Stomach (tissue), 9 donors: Measurements from ENCODE around the gene MPPE1. TPM values are rescaled to one million over a fixed set of nuclear protein-coding genes. Genes with fewer than 3 reads are reported as not detected.

Experiments
- DNase-seq, 2 donors: peaks; one replicate each; pipeline versions ENCODE4 v3.0.0 to v3.0.0-alpha.2; 2013 to 2019
- H3K27ac ChIP-seq, 5 donors: fragments of 200-600 bp in 4 of 5; sonication (generic) in 4 of 5; one replicate each; pipeline ENCODE4 v1.5.1; 2013 to 2019; ENCODE audit warnings: mild to moderate bottlenecking in 1 of 5, moderate library complexity in 1 of 5
- H3K27me3 ChIP-seq, 3 donors: fragments of 200-600 bp; sonication (generic); one replicate each; pipeline ENCODE4 v1.5.1; 2017 to 2019; ENCODE audit warnings: mixed run types in 1 of 3
- H3K36me3 ChIP-seq, 4 donors: fragments of 200-600 bp; sonication (generic); 1 replicate in 3 of 4; 2 replicates in 1 of 4; pipeline ENCODE4 v1.5.1; 2016 to 2019
- H3K4me1 ChIP-seq, 4 donors: fragments of 200-600 bp; sonication (generic); one replicate each; pipeline ENCODE4 v1.5.1; 2016 to 2019
- H3K4me3 ChIP-seq, 4 donors: fragments of 200-600 bp; sonication (generic) in 3 of 4; one replicate each; pipeline ENCODE4 v1.5.1; 2016 to 2019; ENCODE audit warnings: mild to moderate bottlenecking in 1 of 4
- H3K9me3 ChIP-seq, 4 donors: fragments of 200-600 bp; sonication (generic); one replicate each; pipeline ENCODE4 v1.5.1; 2016 to 2019
- EP300 ChIP-seq: sonication (generic); formaldehyde crosslinking; IDR thresholded peaks from one replicate; pipeline ENCODE4 v1.6.1; 2017; ENCODE audit warnings: antibody characterized with exemption
- POLR2A ChIP-seq, 4 donors: fragments of 450-650 bp; IDR thresholded peaks; one replicate each; pipeline ENCODE4 v1.6.1; 2016; ENCODE audit warnings: antibody characterized with exemption in 4 of 4, control low read depth in 2 of 4, mild to moderate bottlenecking in 1 of 4, moderate library complexity in 1 of 4
- POLR2AphosphoS5 ChIP-seq, 3 donors: sonication (generic); formaldehyde crosslinking; IDR thresholded peaks; one replicate each; pipeline ENCODE4 v1.6.1; 2016; ENCODE audit warnings: antibody characterized with exemption in 3 of 3
- WGBS, 5 donors: extraction: QIAGEN DNeasy Blood & Tissue Kit in 3 of 5; methylation state at CpG; one replicate each; pipeline versions ENCODE4 v1.1.5 to v1.1.7; 2013 to 2018; 5-methylcytosine and 5-hydroxymethylcytosine counted together
- intact Hi-C: fragments of 100-400 bp; cut with DNase I; formaldehyde crosslinking; loops from one replicate; pipeline ENCODE4 v1.15.1; 2023; ENCODE audit warnings: low total_unique reads
- polyA plus RNA-seq, 3 donors: library from polyadenylated mRNA; stranded (reverse); fragments of 200-250 nt; gene quantifications; one replicate each; pipeline ENCODE4 v1.2.3, GENCODE V29; 2013
- total RNA-seq, 5 donors: library from RNA; depleted of rRNA; stranded (reverse); fragments of >200 nt; gene quantifications; one replicate each; pipeline versions ENCODE4 v1.1.0 to v1.2.3, GENCODE V29; 2014 to 2016
- TF ChIP-seq, protein P1 (sequence below), 7 experiments: fragments of 450-650 bp in 4 of 7; fragments of 200-600 bp in 3 of 7; sonication (generic) in 3 of 7; IDR thresholded peaks; one replicate each; pipeline ENCODE4 v1.5.1; 2016 to 2019; ENCODE audit warnings: antibody characterized with exemption in 7 of 7, control low read depth in 2 of 7, mild to moderate bottlenecking in 1 of 7
- donor health status: healthy with polysubstance abuse.
- donor health status: Bipolar disorder and iron deficiency.
- donor health status: healthy.

Gene MPPE1
- total and polyA plus RNA-seq, 8 donors, result 15.2 to 82.0 (median 32.6) TPM

GRCh38 chr18:11851806-11852337 lies 56.2 kb downstream of the MPPE1 start:
- peak overlapping the region; percentile 87 to 98 (median 97) for H3K27ac ChIP-seq
- DNase-seq, result peak; percentile 40 to 80
- intact Hi-C loops, result loop anchor here (10.0 kb wide), 1 partner anchor 53 kb away; the partner anchor contains the start of gene MPPE1

GRCh38 chr18:11851146-11851805 lies 56.8 kb downstream of the MPPE1 start, which contains the start of gene CHMP1B:
Gene CHMP1B, plus strand, starts transcription at chr18:11851413. Its CDS starts 99 bp downstream, at chr18:11851512.
- peak within 1 kb of the TSS; percentile 87 to 98 (median 97) for H3K27ac ChIP-seq
- no peaks in the 10 kb centered on the region for H3K9me3 ChIP-seq
- peak; percentile 99 for DNase-seq
- H3K36me3 ChIP-seq, result peaks cover 0 to 18% (median 8%) of the 10 kb centered on the region in 4 donors
- TF ChIP-seq EP300 (no peak), POLR2AphosphoS5 (IDR thresholded peaks at IDR 0.05) (peak; percentile 99 to 100 (median 99)), POLR2A (IDR thresholded peaks at IDR 0.05) (peak in 2 of 4 donors; percentile 97)
- TF ChIP-seq, protein P1, sequence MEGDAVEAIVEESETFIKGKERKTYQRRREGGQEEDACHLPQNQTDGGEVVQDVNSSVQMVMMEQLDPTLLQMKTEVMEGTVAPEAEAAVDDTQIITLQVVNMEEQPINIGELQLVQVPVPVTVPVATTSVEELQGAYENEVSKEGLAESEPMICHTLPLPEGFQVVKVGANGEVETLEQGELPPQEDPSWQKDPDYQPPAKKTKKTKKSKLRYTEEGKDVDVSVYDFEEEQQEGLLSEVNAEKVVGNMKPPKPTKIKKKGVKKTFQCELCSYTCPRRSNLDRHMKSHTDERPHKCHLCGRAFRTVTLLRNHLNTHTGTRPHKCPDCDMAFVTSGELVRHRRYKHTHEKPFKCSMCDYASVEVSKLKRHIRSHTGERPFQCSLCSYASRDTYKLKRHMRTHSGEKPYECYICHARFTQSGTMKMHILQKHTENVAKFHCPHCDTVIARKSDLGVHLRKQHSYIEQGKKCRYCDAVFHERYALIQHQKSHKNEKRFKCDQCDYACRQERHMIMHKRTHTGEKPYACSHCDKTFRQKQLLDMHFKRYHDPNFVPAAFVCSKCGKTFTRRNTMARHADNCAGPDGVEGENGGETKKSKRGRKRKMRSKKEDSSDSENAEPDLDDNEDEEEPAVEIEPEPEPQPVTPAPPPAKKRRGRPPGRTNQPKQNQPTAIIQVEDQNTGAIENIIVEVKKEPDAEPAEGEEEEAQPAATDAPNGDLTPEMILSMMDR (IDR thresholded peaks at IDR 0.05), result peak in 1 of 7 experiments; percentile 12
- H3K4me3 ChIP-seq, result peak within 1 kb of the TSS; percentile 74 to 96 (median 90)
- intact Hi-C loops, result loop anchor here (10.0 kb wide), 1 partner anchor 54 kb away; the partner anchor contains the start of gene MPPE1
- peaks cover 13 to 56% (median 46%) of the 10 kb centered on the region in 4 donors for H3K4me1 ChIP-seq
- 0% methylated on average over 43 to 53 of the region's 53 CpGs for WGBS, 5 donors
- H3K27me3 ChIP-seq, result no peaks in the 10 kb centered on the region

More at GRCh38 chr18:11851806-11852337, 56.2 kb downstream of the MPPE1 start:
- Histone ChIP-seq H3K27me3 (no peaks in the 10 kb centered on the region), H3K4me1 (peaks cover 13 to 61% (median 49%) of the 10 kb centered on the region in 4 donors), H3K36me3 (peaks cover 0 to 18% (median 8%) of the 10 kb centered on the region in 4 donors), H3K9me3 (no peaks in the 10 kb centered on the region), H3K4me3 (peak overlapping the region; percentile 74 to 96 (median 90))
- TF ChIP-seq POLR2A (IDR thresholded peaks at IDR 0.05), result no peak
- TF ChIP-seq, protein P1 (IDR thresholded peaks at IDR 0.05), result no peak
- WGBS, 5 donors, result 0 to 1% (median 1%) methylated on average over 15 to 23 of the region's 23 CpGs

DNA sequence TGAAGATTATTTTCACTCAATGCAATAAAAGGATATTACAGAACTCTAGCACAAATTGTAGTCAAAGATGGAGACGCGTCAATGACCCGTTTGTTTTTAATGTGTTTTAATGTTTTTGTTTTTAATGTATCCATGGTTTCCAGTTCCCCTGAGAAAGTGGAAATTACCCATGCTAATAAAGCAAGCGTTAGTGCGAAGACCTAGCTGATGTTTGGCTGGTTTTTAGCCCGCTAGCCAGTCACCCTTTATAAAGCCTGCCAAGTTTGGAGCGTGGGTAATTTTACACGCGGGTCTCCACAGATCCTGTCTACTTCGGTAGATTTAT lies 57.3 kb downstream of the MPPE1 start:
- Histone ChIP-seq H3K36me3 (peaks cover 0 to 18% (median 8%) of the 10 kb centered on the region in 4 donors), H3K27ac (peak overlapping the region; percentile 87 to 98 (median 97)), H3K9me3 (no peaks in the 10 kb centered on the region), H3K4me1 (peaks cover 13 to 51% (median 43%) of the 10 kb centered on the region in 4 donors), H3K4me3 (peak overlapping the region; percentile 74 to 96 (median 90)), H3K27me3 (no peaks in the 10 kb centered on the region)
- peak in 1 of 2 donors; percentile 82 for DNase-seq
- TF ChIP-seq, protein P1 (IDR thresholded peaks at IDR 0.05), result no peak
- no peak for TF ChIP-seq EP300
- no peak for TF ChIP-seq POLR2AphosphoS5 (IDR thresholded peaks at IDR 0.05)
- no peak for TF ChIP-seq POLR2A (IDR thresholded peaks at IDR 0.05)
- intact Hi-C loops, result loop anchor here (10.0 kb wide), 1 partner anchor 54 kb away; the partner anchor contains the start of gene MPPE1
- WGBS, 5 donors, result 0 to 1% (median 0%) methylated on average over 10 of the region's 10 CpGs

DNA sequence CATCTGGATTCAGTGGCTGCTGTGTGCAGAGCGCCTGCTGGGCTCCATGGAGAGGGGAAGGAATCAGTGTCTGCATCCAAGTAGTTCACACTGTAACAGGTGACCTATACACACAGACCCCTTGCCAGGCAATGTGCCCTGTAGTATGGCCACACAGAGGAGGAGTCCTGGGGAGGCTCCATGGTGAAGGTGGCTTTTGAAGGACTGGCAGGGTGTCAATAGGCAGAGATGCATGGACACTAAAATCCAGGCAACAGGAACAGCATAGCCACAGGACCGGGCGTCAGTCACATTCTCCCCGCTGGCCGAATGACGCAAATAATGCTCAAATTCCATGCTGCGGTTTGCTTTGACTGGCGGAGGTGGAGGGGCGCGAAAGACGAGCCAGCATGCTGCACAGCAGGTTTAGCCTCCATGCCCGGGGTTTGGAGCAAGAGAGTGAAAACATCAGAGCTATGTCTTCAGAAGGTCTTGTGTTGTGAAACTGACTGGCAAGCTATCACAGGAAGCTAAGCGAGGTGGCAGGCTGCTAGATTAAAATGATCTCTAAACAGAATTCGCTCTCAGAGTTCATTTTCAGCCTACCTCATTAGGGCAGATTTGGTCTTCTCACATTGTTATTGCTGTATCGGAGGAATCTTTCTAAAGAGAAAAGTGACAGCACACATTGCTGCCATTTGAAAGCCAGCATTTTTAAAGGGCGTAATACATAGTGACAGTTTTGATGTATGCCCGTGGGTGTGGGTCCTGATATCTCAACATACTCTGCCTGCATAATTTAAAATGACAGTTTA lies 58.1 kb downstream of the MPPE1 start:
- Histone ChIP-seq H3K27me3 (no peaks in the 10 kb centered on the region), H3K4me3 (peak overlapping the region; percentile 74 to 96 (median 90)), H3K36me3 (peaks cover 0 to 15% (median 7%) of the 10 kb centered on the region in 4 donors), H3K27ac (peak overlapping the region; percentile 28 to 98 (median 97)), H3K9me3 (no peaks in the 10 kb centered on the region), H3K4me1 (peaks cover 13 to 44% (median 41%) of the 10 kb centered on the region in 4 donors)
- WGBS, 5 donors, result 3 to 10% (median 6%) methylated on average over 17 of the region's 17 CpGs
- intact Hi-C loops, result loop anchor here (10.0 kb wide), 1 partner anchor 55 kb away; the partner anchor contains the start of gene MPPE1
- DNase-seq, result peak; percentile 63 to 89
- peak; percentile 65 for TF ChIP-seq EP300
- peak; percentile 55 to 82 (median 59) for TF ChIP-seq POLR2AphosphoS5 (IDR thresholded peaks at IDR 0.05)
- TF ChIP-seq, protein P1 (IDR thresholded peaks at IDR 0.05), result peak in 1 of 7 experiments; percentile 3
- TF ChIP-seq POLR2A (IDR thresholded peaks at IDR 0.05), result peak in 1 of 4 donors; percentile 47
